Activated T-helper 2 cell treated with anti-CD3 and anti-CD28 coated beads, Interferon-gamma antibody, Interleukin-2, Interleukin-4, amounts not matched to agents 10 μg/mL and 5 μg/mL and 100 μg/mL, durations not matched to agents 14 hours and 24 hours and 36 hours (primary cell): Measurements from ENCODE around the gene TMEM183A. TPM values are rescaled to one million over a fixed set of nuclear protein-coding genes. Genes with fewer than 3 reads are reported as not detected.

Source experiments
- DNase-seq: peaks from one replicate; pipeline ENCODE4 v3.0.0; 2021; ENCODE audit warnings: low spot score
- H3K27ac Mint-ChIP-seq: one replicate; pipeline ENCODE4 v1.8.0; 2021; ENCODE audit warnings: mixed read lengths
- H3K27me3 Mint-ChIP-seq: one replicate; pipeline ENCODE4 v1.8.0; 2021; ENCODE audit warnings: low read depth, mixed read lengths
- H3K36me3 Mint-ChIP-seq: one replicate; pipeline ENCODE4 v1.8.0; 2021; ENCODE audit warnings: low read depth, mixed read lengths
- H3K4me1 Mint-ChIP-seq: one replicate; pipeline ENCODE4 v1.8.0; 2021; ENCODE audit warnings: low read depth, mixed read lengths
- H3K4me3 Mint-ChIP-seq: one replicate; pipeline ENCODE4 v1.8.0; 2021; ENCODE audit warnings: low read depth, mild to moderate bottlenecking, moderate library complexity, mixed read lengths
- H3K9me3 Mint-ChIP-seq: one replicate; pipeline ENCODE4 v1.8.0; 2021; ENCODE audit warnings: mixed read lengths
- intact Hi-C: fragments of 100-400 bp; cut with micrococcal nuclease; formaldehyde crosslinking; loops from one replicate; pipeline ENCODE4 v1.15.1; 2023
- total RNA-seq: library from RNA; stranded (reverse); gene quantifications from 2 replicates; pipeline ENCODE4 v1.2.3, GENCODE V29; 2022

The TMEM183A gene
- total RNA-seq, 1 donor from 2014 or later = 75.8 TPM

GRCh38 chr1:203058676-203058935 is 51.4 kb downstream of the TMEM183A start:
- Mint-ChIP-seq H3K27me3 (no peaks in the 10 kb centered on the region), H3K4me1 (no peaks in the 10 kb centered on the region), H3K27ac (no peak overlapping the region), H3K4me3 (no peak overlapping the region), H3K9me3 (no peaks in the 10 kb centered on the region), H3K36me3 (peaks cover 15% of the 10 kb centered on the region)
- intact Hi-C loops = no loop called here
- no peak for DNase-seq

- H3K27me3 Mint-ChIP-seq = no peaks in the 10 kb centered on the region
- intact Hi-C loops = no loop called here
- H3K4me1 Mint-ChIP-seq = no peaks in the 10 kb centered on the region
- no peak for DNase-seq
- H3K27ac Mint-ChIP-seq = no peak overlapping the region
- no peak overlapping the region for H3K4me3 Mint-ChIP-seq
- peaks cover 15% of the 10 kb centered on the region for H3K36me3 Mint-ChIP-seq
- no peaks in the 10 kb centered on the region for H3K9me3 Mint-ChIP-seq
These were observed 52.3 kb downstream of the TMEM183A start for GRCh38 chr1:203059485-203059884.

GRCh38 chr1:203060115-203060514 is 52.9 kb downstream of the TMEM183A start:
- Mint-ChIP-seq H3K4me3 (no peak overlapping the region), H3K4me1 (no peaks in the 10 kb centered on the region), H3K27ac (no peak overlapping the region), H3K9me3 (no peaks in the 10 kb centered on the region), H3K27me3 (no peaks in the 10 kb centered on the region), H3K36me3 (peaks cover 12% of the 10 kb centered on the region)
- no peak for DNase-seq
- intact Hi-C loops = no loop called here

GRCh38 chr1:203063287-203063686 is 56.1 kb downstream of the TMEM183A start:
- no peak for DNase-seq
- Mint-ChIP-seq H3K27me3 (no peaks in the 10 kb centered on the region), H3K9me3 (no peaks in the 10 kb centered on the region), H3K4me1 (no peaks in the 10 kb centered on the region), H3K4me3 (no peak overlapping the region), H3K27ac (no peak overlapping the region), H3K36me3 (peaks cover 8% of the 10 kb centered on the region)
- intact Hi-C loops = no loop called here

- H3K4me3 Mint-ChIP-seq = no peak overlapping the region
- no peak overlapping the region for H3K27ac Mint-ChIP-seq
- peaks cover 8% of the 10 kb centered on the region for H3K36me3 Mint-ChIP-seq
- no peaks in the 10 kb centered on the region for H3K4me1 Mint-ChIP-seq
- intact Hi-C loops = no loop called here
- H3K27me3 Mint-ChIP-seq = no peaks in the 10 kb centered on the region
- no peaks in the 10 kb centered on the region for H3K9me3 Mint-ChIP-seq
- DNase-seq = no peak
These were observed 58.0 kb downstream of the TMEM183A start for GRCh38 chr1:203065191-203065590.

- H3K9me3 Mint-ChIP-seq = no peaks in the 10 kb centered on the region
- no peak for DNase-seq
- intact Hi-C loops = no loop called here
- no peaks in the 10 kb centered on the region for H3K27me3 Mint-ChIP-seq
- H3K4me1 Mint-ChIP-seq = no peaks in the 10 kb centered on the region
- H3K36me3 Mint-ChIP-seq = peaks cover 8% of the 10 kb centered on the region
- no peak overlapping the region for H3K27ac Mint-ChIP-seq
- H3K4me3 Mint-ChIP-seq = no peak overlapping the region
These were observed 58.8 kb downstream of the TMEM183A start for GRCh38 chr1:203065986-203066385.

GRCh38 chr1:203066965-203067364 is 59.8 kb downstream of the TMEM183A start:
- peaks cover 8% of the 10 kb centered on the region for H3K36me3 Mint-ChIP-seq
- no peak overlapping the region for H3K27ac Mint-ChIP-seq
- H3K9me3 Mint-ChIP-seq = no peaks in the 10 kb centered on the region
- intact Hi-C loops = no loop called here
- no peaks in the 10 kb centered on the region for H3K27me3 Mint-ChIP-seq
- DNase-seq = no peak
- no peak overlapping the region for H3K4me3 Mint-ChIP-seq
- H3K4me1 Mint-ChIP-seq = no peaks in the 10 kb centered on the region

- Mint-ChIP-seq H3K27me3 (peaks cover 7% of the 10 kb centered on the region), H3K27ac (no peak overlapping the region), H3K36me3 (peaks cover 14% of the 10 kb centered on the region), H3K4me3 (no peak overlapping the region), H3K4me1 (no peaks in the 10 kb centered on the region), H3K9me3 (no peaks in the 10 kb centered on the region)
- no peak for DNase-seq
- intact Hi-C loops = no loop called here
These were observed 62.0 kb downstream of the TMEM183A start for GRCh38 chr1:203069030-203069747.

- H3K36me3 Mint-ChIP-seq = peaks cover 19% of the 10 kb centered on the region
- intact Hi-C loops = no loop called here
- DNase-seq = no peak
- H3K27ac Mint-ChIP-seq = no peak overlapping the region
- H3K4me1 Mint-ChIP-seq = peaks cover 4% of the 10 kb centered on the region
- H3K27me3 Mint-ChIP-seq = peaks cover 16% of the 10 kb centered on the region
- H3K4me3 Mint-ChIP-seq = no peak overlapping the region
- H3K9me3 Mint-ChIP-seq = no peaks in the 10 kb centered on the region
These were observed 64.9 kb downstream of the TMEM183A start for GRCh38 chr1:203072002-203072602.

- H3K9me3 Mint-ChIP-seq = no peaks in the 10 kb centered on the region
- intact Hi-C loops = no loop called here
- DNase-seq = no peak
- H3K27ac Mint-ChIP-seq = no peak overlapping the region
- no peak overlapping the region for H3K4me3 Mint-ChIP-seq
- H3K4me1 Mint-ChIP-seq = peaks cover 4% of the 10 kb centered on the region
- peaks cover 17% of the 10 kb centered on the region for H3K36me3 Mint-ChIP-seq
- H3K27me3 Mint-ChIP-seq = peaks cover 18% of the 10 kb centered on the region
These were observed 65.7 kb downstream of the TMEM183A start for GRCh38 chr1:203072911-203073310.

- Mint-ChIP-seq H3K9me3 (no peaks in the 10 kb centered on the region), H3K4me3 (no peak overlapping the region), H3K27me3 (peaks cover 18% of the 10 kb centered on the region), H3K4me1 (peaks cover 4% of the 10 kb centered on the region), H3K36me3 (peaks cover 15% of the 10 kb centered on the region), H3K27ac (no peak overlapping the region)
- no peak for DNase-seq
- intact Hi-C loops = no loop called here
These were observed 66.3 kb downstream of the TMEM183A start for GRCh38 chr1:203073469-203073868.
